Measurements from ENCODE around the gene CDK19. TPM values are rescaled to one million over a fixed set of nuclear protein-coding genes. Genes with fewer than 3 reads are reported as not detected.

Gene CDK19
- total RNA-seq, 4 donors from 2014 or later: 17.0 to 19.1 (median 18.7) TPM

GRCh38 chr6:110690106-110690654 is 125.1 kb downstream of the CDK19 start:
- DNase-seq (ENCODE audit: low spot score in 2 of 2): no peak
- 90 to 92% methylated on average over 3 of the region's 3 CpGs for WGBS, 2 donors
- TF ChIP-seq POLR2A (IDR thresholded peaks at IDR 0.05): no peak
- TF ChIP-seq CTCF (IDR thresholded peaks at IDR 0.05): no peak
- no peak overlapping the region for H3K4me3 ChIP-seq (ENCODE audit: low read depth, poor library complexity, severe bottlenecking)
- intact Hi-C loops (cut with DNase I; ENCODE audit: low total_unique reads): no loop called here

DNA sequence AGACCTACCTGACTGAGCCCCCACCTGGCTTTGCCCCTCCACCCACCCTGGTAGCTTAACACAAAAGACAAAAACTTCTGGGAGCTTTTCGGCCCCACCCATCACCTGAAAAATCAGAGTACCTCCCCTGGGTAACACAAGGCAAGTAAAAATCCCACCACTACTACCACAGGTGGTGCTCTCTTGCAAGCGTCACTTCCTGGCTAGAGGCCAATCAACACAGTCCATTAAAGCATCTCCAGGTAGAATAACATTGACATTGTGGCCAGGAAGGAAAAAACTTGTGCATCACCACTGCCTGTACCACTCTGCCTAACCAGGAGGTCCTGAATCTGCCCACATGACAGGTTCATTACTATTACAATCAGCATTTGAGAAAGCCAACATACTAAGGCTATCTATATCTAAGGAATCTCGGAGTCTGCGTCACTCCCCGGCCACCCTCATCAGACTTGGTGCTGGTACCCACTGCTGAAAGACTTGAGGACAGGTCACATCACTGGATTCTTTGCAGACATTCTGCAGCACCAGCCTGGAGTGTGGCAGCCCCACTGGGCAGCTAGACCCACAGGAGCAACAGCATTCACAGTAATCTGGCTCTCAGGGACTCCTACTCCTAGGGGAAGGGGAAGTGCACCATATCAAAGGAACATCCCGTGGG is 125.9 kb downstream of the CDK19 start:
- TF ChIP-seq POLR2A (IDR thresholded peaks at IDR 0.05) (no peak), CTCF (IDR thresholded peaks at IDR 0.05) (no peak)
- no peak for DNase-seq (ENCODE audit: low spot score in 2 of 2)

GRCh38 chr6:110688661-110689268 is 126.5 kb downstream of the CDK19 start:
- TF ChIP-seq CTCF (IDR thresholded peaks at IDR 0.05) (no peak), POLR2A (IDR thresholded peaks at IDR 0.05) (no peak)
- DNase-seq (ENCODE audit: low spot score in 2 of 2): no peak
- intact Hi-C loops (cut with DNase I; ENCODE audit: low total_unique reads): no loop called here
- H3K4me3 ChIP-seq (ENCODE audit: low read depth, poor library complexity, severe bottlenecking): no peak overlapping the region
- WGBS, 2 donors: 44 to 49% methylated on average over 6 of the region's 6 CpGs

More for the DNA sequence above, 125.9 kb downstream of the CDK19 start:
- intact Hi-C loops (cut with DNase I; ENCODE audit: low total_unique reads): no loop called here
- no peak overlapping the region for H3K4me3 ChIP-seq (ENCODE audit: low read depth, poor library complexity, severe bottlenecking)
- 81 to 84% methylated on average over 6 of the region's 6 CpGs for WGBS, 2 donors

GRCh38 chr6:110687326-110687725 is 127.9 kb downstream of the CDK19 start:
- no peak for DNase-seq (ENCODE audit: low spot score in 2 of 2)
- no peak overlapping the region for H3K4me3 ChIP-seq (ENCODE audit: low read depth, poor library complexity, severe bottlenecking)
- intact Hi-C loops (cut with DNase I; ENCODE audit: low total_unique reads): no loop called here
- WGBS, 2 donors: 55 to 59% methylated on average over 1 of the region's 1 CpG
- TF ChIP-seq POLR2A (IDR thresholded peaks at IDR 0.05) (no peak), CTCF (IDR thresholded peaks at IDR 0.05) (no peak)

GRCh38 chr6:110683241-110683640 is 132.0 kb downstream of the CDK19 start:
- intact Hi-C loops (cut with DNase I; ENCODE audit: low total_unique reads): loop anchor here (5.0 kb wide), 1 partner anchor 269 kb away; no protein-coding TSS in a partner anchor
- no peak overlapping the region for H3K4me3 ChIP-seq (ENCODE audit: low read depth, poor library complexity, severe bottlenecking)
- DNase-seq (ENCODE audit: low spot score in 2 of 2): no peak
- TF ChIP-seq CTCF (IDR thresholded peaks at IDR 0.05) (no peak), POLR2A (IDR thresholded peaks at IDR 0.05) (no peak)
- 76 to 87% methylated on average over 3 of the region's 3 CpGs for WGBS, 2 donors
